Bronchial epithelial cell (primary cell): ENCODE results near the gene GDI2. TPM values are rescaled to one million over a fixed set of nuclear protein-coding genes. Genes with fewer than 3 reads are reported as not detected.

Source experiments
- DNase-seq: peaks from one replicate; pipeline ENCODE4 v3.0.0-alpha.2; 2010; ENCODE audit warnings: low read depth
- FAIRE-seq: peaks from 2 replicates; lab custom pipeline; 2011; peaks lifted over from hg19 to GRCh38; lab: Jason Lieb, UNC
- H3K27me3 ChIP-seq: 2 replicates; pipeline ENCODE4 v1.5.1; 2011; ENCODE audit warnings: low read length; ENCODE audit not compliant: control insufficient read depth, insufficient read depth
- H3K36me3 ChIP-seq: 2 replicates; pipeline ENCODE4 v1.5.1; 2011; ENCODE audit warnings: low read length; ENCODE audit not compliant: control insufficient read depth, insufficient read depth
- H3K4me3 ChIP-seq: 2 replicates; pipeline ENCODE4 v1.5.1; 2011; ENCODE audit warnings: mild to moderate bottlenecking, low read depth, low read length, control low read depth
- total RNA-seq: library from RNA; depleted of rRNA; stranded (reverse); fragments of >200 nt; gene quantifications from 2 replicates; pipeline ENCODE4 v1.2.1, GENCODE V29; 2014
- TF ChIP-seq, protein P1 (sequence below): IDR thresholded peaks from 2 replicates; pipeline ENCODE4 v1.5.1; 2011; ENCODE audit warnings: mild to moderate bottlenecking, moderate library complexity, low read length, control low read depth, inconsistent platforms; ENCODE audit not compliant: insufficient read depth, severe bottlenecking

Gene GDI2
- total RNA-seq, 1 donor from 2014 or later: 395 TPM

DNA sequence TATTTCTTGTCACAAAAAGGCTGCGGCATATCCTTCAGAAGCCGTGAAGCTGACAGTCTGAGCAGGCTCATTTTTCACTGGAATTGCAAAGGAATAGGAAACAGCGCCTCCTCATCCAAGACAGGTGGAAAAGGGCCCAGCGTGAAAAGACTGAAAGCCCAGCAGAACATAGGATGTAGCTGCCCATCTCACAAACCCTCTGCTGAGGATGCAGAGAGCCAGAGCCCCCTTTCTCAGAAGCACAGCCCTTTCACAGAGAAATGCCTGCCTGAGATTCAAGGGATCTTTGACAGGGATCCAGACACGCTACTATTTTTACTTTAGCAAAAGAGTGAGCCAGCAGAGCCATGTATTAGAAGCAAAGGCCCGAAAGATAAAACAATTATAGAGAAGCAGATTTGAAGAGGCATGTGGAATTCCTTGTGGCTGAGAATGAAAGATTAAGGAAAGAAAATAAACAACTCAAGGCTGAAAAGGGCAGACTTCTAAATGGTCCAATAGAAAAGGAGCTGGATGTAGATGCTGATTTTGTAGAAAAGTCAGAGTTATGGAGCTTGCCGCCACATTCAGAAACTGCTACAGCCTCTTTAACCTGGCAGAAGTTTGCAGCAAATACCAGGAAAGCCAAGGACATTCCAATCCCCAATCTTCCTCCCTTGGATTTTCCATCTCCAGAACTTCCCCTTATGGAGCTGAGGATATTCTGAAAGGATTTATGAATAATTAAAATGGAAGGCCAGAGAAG lies 36.9 kb downstream of the GDI2 start:
- no peak for FAIRE-seq
- peaks cover 16% of the 10 kb centered on the region for H3K36me3 ChIP-seq
- no peak overlapping the region for H3K4me3 ChIP-seq
- TF ChIP-seq, protein P1, sequence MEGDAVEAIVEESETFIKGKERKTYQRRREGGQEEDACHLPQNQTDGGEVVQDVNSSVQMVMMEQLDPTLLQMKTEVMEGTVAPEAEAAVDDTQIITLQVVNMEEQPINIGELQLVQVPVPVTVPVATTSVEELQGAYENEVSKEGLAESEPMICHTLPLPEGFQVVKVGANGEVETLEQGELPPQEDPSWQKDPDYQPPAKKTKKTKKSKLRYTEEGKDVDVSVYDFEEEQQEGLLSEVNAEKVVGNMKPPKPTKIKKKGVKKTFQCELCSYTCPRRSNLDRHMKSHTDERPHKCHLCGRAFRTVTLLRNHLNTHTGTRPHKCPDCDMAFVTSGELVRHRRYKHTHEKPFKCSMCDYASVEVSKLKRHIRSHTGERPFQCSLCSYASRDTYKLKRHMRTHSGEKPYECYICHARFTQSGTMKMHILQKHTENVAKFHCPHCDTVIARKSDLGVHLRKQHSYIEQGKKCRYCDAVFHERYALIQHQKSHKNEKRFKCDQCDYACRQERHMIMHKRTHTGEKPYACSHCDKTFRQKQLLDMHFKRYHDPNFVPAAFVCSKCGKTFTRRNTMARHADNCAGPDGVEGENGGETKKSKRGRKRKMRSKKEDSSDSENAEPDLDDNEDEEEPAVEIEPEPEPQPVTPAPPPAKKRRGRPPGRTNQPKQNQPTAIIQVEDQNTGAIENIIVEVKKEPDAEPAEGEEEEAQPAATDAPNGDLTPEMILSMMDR: no peak
- no peak for DNase-seq
- H3K27me3 ChIP-seq: no peaks in the 10 kb centered on the region

DNA sequence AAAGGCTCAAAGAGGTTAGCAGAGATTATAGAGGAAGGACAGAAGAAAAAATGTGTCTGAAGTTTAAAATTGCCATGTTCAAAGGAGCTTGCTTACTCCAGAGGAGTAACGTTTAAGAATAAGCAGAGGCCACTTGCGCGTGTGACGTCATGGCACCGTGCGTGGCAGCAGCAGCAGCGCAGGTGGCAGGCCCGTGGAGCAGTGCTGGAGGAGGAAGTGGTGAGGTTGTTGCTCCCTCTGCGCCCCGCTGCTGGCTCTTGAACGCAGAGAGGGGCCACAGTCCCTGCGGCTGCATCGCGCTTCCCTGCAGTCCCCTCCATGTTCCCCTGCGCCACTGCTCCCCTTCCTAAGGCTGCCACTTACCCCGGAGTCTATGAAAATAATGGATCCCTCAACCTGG lies 37.5 kb downstream of the GDI2 start:
- FAIRE-seq (no peak), DNase-seq (no peak)
- TF ChIP-seq, protein P1: no peak
- no peak overlapping the region for H3K4me3 ChIP-seq
- H3K27me3 ChIP-seq: no peaks in the 10 kb centered on the region
- H3K36me3 ChIP-seq: peaks cover 18% of the 10 kb centered on the region

DNA sequence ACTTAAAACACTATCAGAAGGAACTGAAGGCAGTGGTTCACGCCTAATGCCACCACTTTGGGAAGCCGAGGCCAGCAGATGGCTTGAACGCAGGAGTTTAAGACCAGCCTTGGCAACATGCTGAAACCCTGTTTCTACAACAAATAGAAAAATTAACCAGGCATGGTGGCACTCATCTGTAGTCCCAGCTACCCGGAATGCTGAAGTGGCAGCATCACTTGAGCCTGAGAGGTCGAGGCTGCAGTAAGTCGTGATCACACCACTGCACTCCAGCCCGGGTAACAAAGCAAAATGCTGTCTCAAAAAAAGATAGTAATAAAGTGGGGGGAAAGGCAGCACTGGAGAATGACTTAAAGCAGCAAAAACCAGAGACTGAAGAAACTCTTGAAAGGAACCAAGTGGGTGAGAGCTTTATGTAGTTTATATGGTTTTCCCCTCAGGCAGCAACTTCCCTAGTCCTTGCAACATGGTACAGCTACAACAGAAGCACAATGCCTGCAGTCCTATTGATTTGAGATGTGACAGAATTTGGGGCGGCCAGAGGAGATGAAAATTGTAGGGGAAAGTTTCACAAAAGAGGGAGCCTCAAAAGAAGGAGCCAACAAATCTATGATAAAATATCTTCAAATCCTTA lies 38.1 kb downstream of the GDI2 start:
- no peaks in the 10 kb centered on the region for H3K27me3 ChIP-seq
- TF ChIP-seq, protein P1: no peak
- DNase-seq: no peak
- H3K4me3 ChIP-seq: no peak overlapping the region
- peaks cover 18% of the 10 kb centered on the region for H3K36me3 ChIP-seq
- no peak for FAIRE-seq

DNA sequence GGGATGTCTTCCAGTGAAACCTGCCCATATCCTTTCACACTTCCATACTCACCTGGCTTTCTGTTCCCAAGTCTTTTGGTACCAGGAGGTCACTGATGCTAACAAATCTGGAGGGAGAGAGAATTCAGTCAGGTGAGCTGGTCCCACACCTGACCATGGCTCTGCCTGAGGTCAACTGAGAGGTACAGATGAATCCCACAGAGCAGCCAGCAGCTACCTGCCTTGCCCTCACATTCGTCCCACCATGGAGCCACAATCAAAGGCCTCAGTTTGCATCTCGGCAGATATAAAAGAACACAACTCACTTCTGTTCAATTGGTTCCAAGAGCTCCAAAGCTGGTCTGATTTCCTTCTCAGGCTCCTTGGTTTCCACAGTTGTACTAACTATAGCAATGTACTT lies 47.0 kb downstream of the GDI2 start:
- FAIRE-seq: no peak
- H3K36me3 ChIP-seq: peaks cover 10% of the 10 kb centered on the region

DNA sequence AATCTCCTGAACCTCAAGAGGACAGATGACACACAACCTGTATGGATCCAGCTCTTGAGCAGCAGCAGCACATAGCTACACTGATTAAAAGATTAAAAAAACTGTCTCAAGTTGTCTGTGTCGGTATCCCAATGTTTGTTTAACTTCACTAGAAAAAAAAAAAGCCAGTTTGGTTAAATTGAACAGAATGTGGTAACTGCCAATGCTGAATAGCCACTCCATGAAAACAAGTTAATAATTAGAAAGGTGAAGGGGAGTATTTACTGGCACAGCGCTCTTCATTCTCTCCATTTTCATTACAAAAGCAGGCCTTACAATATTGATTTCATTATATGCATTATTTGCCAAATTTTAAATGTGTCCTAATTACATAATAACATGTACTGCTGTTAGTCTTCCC lies 47.6 kb downstream of the GDI2 start:
- peaks cover 9% of the 10 kb centered on the region for H3K36me3 ChIP-seq

More for the DNA sequence above, 47.0 kb downstream of the GDI2 start:
- H3K4me3 ChIP-seq: no peak overlapping the region
- DNase-seq: no peak
- no peaks in the 10 kb centered on the region for H3K27me3 ChIP-seq
- TF ChIP-seq, protein P1: no peak

More for the DNA sequence above, 47.6 kb downstream of the GDI2 start:
- Histone ChIP-seq H3K27me3 (no peaks in the 10 kb centered on the region), H3K4me3 (no peak overlapping the region)
- TF ChIP-seq, protein P1: no peak
- DNase-seq (no peak), FAIRE-seq (no peak)
